Body of pancreas (tissue), 4 donors: ENCODE data around the gene PRDM2. TPM values are rescaled to one million over a fixed set of nuclear protein-coding genes. Genes with fewer than 3 reads are reported as not detected.
A peak's percentile ranks its signal among the peaks of the same experiment; 100 is the strongest.

ENCODE experiments used
- ATAC-seq: fragments of 150-250 bp; one replicate; pipeline ENCODE4 v1.9.1; 2016
- DNase-seq, 4 donors: peaks; one replicate each; pipeline ENCODE4 v3.0.0-alpha.2; 2019
- H3K27ac ChIP-seq, 4 donors: fragments of 200-600 bp; sonication (generic); 1 replicate in 3 of 4; 2 replicates in 1 of 4; pipeline versions ENCODE4 v1.5.1 to v1.6.1; 2016 to 2019; ENCODE audit warnings: mild to moderate bottlenecking in 1 of 4, mixed read lengths in 1 of 4, moderate library complexity in 1 of 4
- H3K27me3 ChIP-seq, 2 donors: fragments of 200-600 bp; sonication (generic); one replicate each; pipeline ENCODE4 v1.6.0; 2016; ENCODE audit warnings: mild to moderate bottlenecking in 1 of 2
- H3K36me3 ChIP-seq, 2 donors: fragments of 200-600 bp; sonication (generic); replicated peaks in 1 of 2; 2 replicates each; pipeline ENCODE4 v1.5.1; 2016; ENCODE audit warnings: low read depth in 2 of 2; ENCODE audit not compliant: insufficient read depth in 1 of 2
- H3K4me1 ChIP-seq: fragments of 200-600 bp; sonication (generic); one replicate; pipeline ENCODE4 v1.6.0; 2016
- H3K4me3 ChIP-seq, 2 donors: fragments of 200-600 bp; sonication (generic); 1 replicate in 1 of 2; 2 replicates in 1 of 2; pipeline ENCODE4 v1.5.1; 2016 to 2019
- H3K9me3 ChIP-seq, 3 donors: fragments of 200-600 bp; sonication (generic); 1 replicate in 2 of 3; 2 replicates in 1 of 3; pipeline ENCODE4 v1.5.1; 2016
- CTCF ChIP-seq, 7 experiments: fragments of 450-650 bp in 4 of 7; fragments of 200-600 bp in 3 of 7; sonication (generic) in 3 of 7; IDR thresholded peaks; one replicate each; pipeline ENCODE4 v1.5.1; 2016 to 2019; ENCODE audit warnings: antibody characterized with exemption in 7 of 7
- POLR2A ChIP-seq, 3 donors: fragments of 450-650 bp; IDR thresholded peaks; one replicate each; pipeline ENCODE4 v1.6.1; 2016; ENCODE audit warnings: antibody characterized with exemption in 3 of 3, mild to moderate bottlenecking in 2 of 3
- WGBS, 2 donors: methylation state at CpG; one replicate each; pipeline ENCODE4 v1.1.5; 2017; 5-methylcytosine and 5-hydroxymethylcytosine counted together
- intact Hi-C: fragments of 100-400 bp; cut with DNase I; formaldehyde crosslinking; loops from one replicate; pipeline ENCODE4 v1.15.1; 2023
- total RNA-seq, 2 donors: library from RNA; depleted of rRNA; stranded (reverse); fragments of >200 nt; gene quantifications; one replicate each; pipeline ENCODE4 v1.1.0, GENCODE V29; 2016

Gene PRDM2
- total RNA-seq, 2 donors from 2014 or later: 21.4 to 21.8 TPM

GRCh38 chr1:13735168-13735930 lies 35.4 kb downstream of the PRDM2 start:
- no peak overlapping the region for H3K4me3 ChIP-seq
- no peak overlapping the region for H3K27ac ChIP-seq
- intact Hi-C loops: no loop called here
- TF ChIP-seq CTCF (IDR thresholded peaks at IDR 0.05): no peak
- TF ChIP-seq POLR2A (IDR thresholded peaks at IDR 0.05): no peak
- ATAC-seq (no peak), DNase-seq (no peak)
- no peaks in the 10 kb centered on the region for H3K4me1 ChIP-seq
- WGBS, 2 donors: 95 to 96% methylated on average over 11 of the region's 11 CpGs
- no peaks in the 10 kb centered on the region for H3K27me3 ChIP-seq
- H3K36me3 ChIP-seq: no peaks in the 10 kb centered on the region
- H3K9me3 ChIP-seq: no peaks in the 10 kb centered on the region

GRCh38 chr1:13737398-13737797 lies 37.4 kb downstream of the PRDM2 start:
- DNase-seq (no peak), ATAC-seq (no peak)
- Histone ChIP-seq H3K9me3 (no peaks in the 10 kb centered on the region), H3K27ac (no peak overlapping the region), H3K36me3 (no peaks in the 10 kb centered on the region), H3K27me3 (no peaks in the 10 kb centered on the region), H3K4me3 (no peak overlapping the region), H3K4me1 (no peaks in the 10 kb centered on the region)
- intact Hi-C loops: no loop called here
- TF ChIP-seq POLR2A (IDR thresholded peaks at IDR 0.05) (no peak), CTCF (IDR thresholded peaks at IDR 0.05) (no peak)

- Histone ChIP-seq H3K27me3 (no peaks in the 10 kb centered on the region), H3K4me1 (peaks cover 18% of the 10 kb centered on the region), H3K4me3 (no peak overlapping the region), H3K9me3 (no peaks in the 10 kb centered on the region), H3K36me3 (no peaks in the 10 kb centered on the region), H3K27ac (no peak overlapping the region)
- DNase-seq: no peak
- WGBS, 2 donors: 98% methylated on average over 3 of the region's 3 CpGs
- intact Hi-C loops: no loop called here
- TF ChIP-seq POLR2A (IDR thresholded peaks at IDR 0.05): no peak
- no peak for TF ChIP-seq CTCF (IDR thresholded peaks at IDR 0.05)
- no peak for ATAC-seq
Observed at GRCh38 chr1:13746342-13746741, 46.4 kb downstream of the PRDM2 start.

GRCh38 chr1:13748610-13749505 lies 48.9 kb downstream of the PRDM2 start:
- H3K9me3 ChIP-seq: no peaks in the 10 kb centered on the region
- H3K27ac ChIP-seq: peak overlapping the region; percentile 86 to 98 (median 94)
- ATAC-seq (peak; percentile 98), DNase-seq (peak; percentile 96 to 98 (median 96))
- TF ChIP-seq CTCF (IDR thresholded peaks at IDR 0.05): peak in 5 of 7 experiments; percentile 16 to 54 (median 26)
- TF ChIP-seq POLR2A (IDR thresholded peaks at IDR 0.05): peak; percentile 67 to 83 (median 78)
- no peaks in the 10 kb centered on the region for H3K36me3 ChIP-seq
- intact Hi-C loops: no loop called here
- no peaks in the 10 kb centered on the region for H3K27me3 ChIP-seq
- H3K4me3 ChIP-seq: peak overlapping the region in 1 of 2 donors; percentile 85
- H3K4me1 ChIP-seq: peaks cover 35% of the 10 kb centered on the region
- WGBS, 2 donors: 1% methylated on average over 40 to 68 of the region's 83 CpGs
